ENCODE data around the gene PTPRD. TPM values are rescaled to one million over a fixed set of nuclear protein-coding genes. Genes with fewer than 3 reads are reported as not detected.

PTPRD gene
- total and polyA plus RNA-seq, 2 of the 4 experiments (the other 2 are of a cell fraction), result 0.07 to 0.18 TPM

DNA sequence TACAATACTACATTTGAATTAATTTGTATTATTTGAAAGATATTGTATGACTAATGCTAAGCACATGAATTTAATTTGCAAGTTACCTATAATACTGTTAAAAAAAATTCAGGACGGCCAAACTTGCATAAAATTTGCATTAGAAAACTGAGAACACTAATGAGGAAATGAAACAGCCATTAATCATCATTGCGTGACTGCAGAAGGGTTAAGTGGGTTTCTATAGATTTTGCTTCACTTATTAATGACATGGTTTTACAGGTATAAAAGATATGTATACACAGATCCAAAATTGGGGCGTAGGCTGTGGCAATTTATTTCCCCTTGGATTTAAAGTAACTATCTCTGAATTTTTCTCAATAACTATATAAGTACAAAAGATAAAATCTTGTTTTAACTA is 882.6 kb downstream of the PTPRD start:
- H3K18ac ChIP-seq (ENCODE audit: low read depth, low read length), result no peak overlapping the region
- no peak for DNase-seq
- no peaks in the 10 kb centered on the region for H3K36me3 ChIP-seq (ENCODE audit: control insufficient read depth, insufficient read depth, low read length)
- no peak for TF ChIP-seq MAZ (IDR thresholded peaks at IDR 0.05; ENCODE audit: borderline replicate concordance, low read depth, low read length)
- TF ChIP-seq RCOR1 (IDR thresholded peaks at IDR 0.05; ENCODE audit: insufficient replicate concordance, low read length), result no peak
- no peak for TF ChIP-seq CHD1 (IDR thresholded peaks at IDR 0.05; ENCODE audit: low read depth, low read length)
- no peak for TF ChIP-seq POLR2A (IDR thresholded peaks at IDR 0.05; ENCODE audit: low read depth, low read length)
- TF ChIP-seq, protein P1, sequence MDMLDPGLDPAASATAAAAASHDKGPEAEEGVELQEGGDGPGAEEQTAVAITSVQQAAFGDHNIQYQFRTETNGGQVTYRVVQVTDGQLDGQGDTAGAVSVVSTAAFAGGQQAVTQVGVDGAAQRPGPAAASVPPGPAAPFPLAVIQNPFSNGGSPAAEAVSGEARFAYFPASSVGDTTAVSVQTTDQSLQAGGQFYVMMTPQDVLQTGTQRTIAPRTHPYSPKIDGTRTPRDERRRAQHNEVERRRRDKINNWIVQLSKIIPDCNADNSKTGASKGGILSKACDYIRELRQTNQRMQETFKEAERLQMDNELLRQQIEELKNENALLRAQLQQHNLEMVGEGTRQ (IDR thresholded peaks at IDR 0.05; ENCODE audit: low read depth, low read length), result no peak
- no peak for TF ChIP-seq CEBPB (IDR thresholded peaks at IDR 0.05; ENCODE audit: low read depth, low read length)
- TF ChIP-seq, protein P2, sequence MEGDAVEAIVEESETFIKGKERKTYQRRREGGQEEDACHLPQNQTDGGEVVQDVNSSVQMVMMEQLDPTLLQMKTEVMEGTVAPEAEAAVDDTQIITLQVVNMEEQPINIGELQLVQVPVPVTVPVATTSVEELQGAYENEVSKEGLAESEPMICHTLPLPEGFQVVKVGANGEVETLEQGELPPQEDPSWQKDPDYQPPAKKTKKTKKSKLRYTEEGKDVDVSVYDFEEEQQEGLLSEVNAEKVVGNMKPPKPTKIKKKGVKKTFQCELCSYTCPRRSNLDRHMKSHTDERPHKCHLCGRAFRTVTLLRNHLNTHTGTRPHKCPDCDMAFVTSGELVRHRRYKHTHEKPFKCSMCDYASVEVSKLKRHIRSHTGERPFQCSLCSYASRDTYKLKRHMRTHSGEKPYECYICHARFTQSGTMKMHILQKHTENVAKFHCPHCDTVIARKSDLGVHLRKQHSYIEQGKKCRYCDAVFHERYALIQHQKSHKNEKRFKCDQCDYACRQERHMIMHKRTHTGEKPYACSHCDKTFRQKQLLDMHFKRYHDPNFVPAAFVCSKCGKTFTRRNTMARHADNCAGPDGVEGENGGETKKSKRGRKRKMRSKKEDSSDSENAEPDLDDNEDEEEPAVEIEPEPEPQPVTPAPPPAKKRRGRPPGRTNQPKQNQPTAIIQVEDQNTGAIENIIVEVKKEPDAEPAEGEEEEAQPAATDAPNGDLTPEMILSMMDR (conservative IDR thresholded peaks at IDR 0.05; ENCODE audit: low read depth, low read length), result no peak
- TF ChIP-seq RFX5 (IDR thresholded peaks at IDR 0.05; ENCODE audit: low read depth, low read length), result no peak
- TF ChIP-seq BHLHE40 (IDR thresholded peaks at IDR 0.05; ENCODE audit: low read depth, low read length), result no peak
- no peak for TF ChIP-seq NFE2L2 (IDR thresholded peaks at IDR 0.05; ENCODE audit: low read depth, low read length)
- TF ChIP-seq MAFK (IDR thresholded peaks at IDR 0.05; ENCODE audit: low read depth, low read length), result no peak
- TF ChIP-seq MXI1 (IDR thresholded peaks at IDR 0.05; ENCODE audit: borderline replicate concordance, low read depth, low read length), result no peak
- no peak for TF ChIP-seq FOS (IDR thresholded peaks at IDR 0.05; ENCODE audit: low read depth, low read length)
- TF ChIP-seq, protein P3, sequence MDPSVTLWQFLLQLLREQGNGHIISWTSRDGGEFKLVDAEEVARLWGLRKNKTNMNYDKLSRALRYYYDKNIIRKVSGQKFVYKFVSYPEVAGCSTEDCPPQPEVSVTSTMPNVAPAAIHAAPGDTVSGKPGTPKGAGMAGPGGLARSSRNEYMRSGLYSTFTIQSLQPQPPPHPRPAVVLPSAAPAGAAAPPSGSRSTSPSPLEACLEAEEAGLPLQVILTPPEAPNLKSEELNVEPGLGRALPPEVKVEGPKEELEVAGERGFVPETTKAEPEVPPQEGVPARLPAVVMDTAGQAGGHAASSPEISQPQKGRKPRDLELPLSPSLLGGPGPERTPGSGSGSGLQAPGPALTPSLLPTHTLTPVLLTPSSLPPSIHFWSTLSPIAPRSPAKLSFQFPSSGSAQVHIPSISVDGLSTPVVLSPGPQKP (IDR thresholded peaks at IDR 0.05; ENCODE audit: borderline replicate concordance, low read depth, low read length), result no peak
- no peak overlapping the region for H2BK20ac ChIP-seq (ENCODE audit: low read depth, low read length)
- H2BK120ac ChIP-seq (ENCODE audit: low read depth, low read length), result no peak overlapping the region
- in situ Hi-C loops (cut with MboI; ENCODE audit: low sequenced_read_pairs), result no loop called here
- H2BK5ac ChIP-seq (ENCODE audit: low read depth, low read length, poor library complexity, severe bottlenecking), result no peak overlapping the region
- H4K5ac ChIP-seq (ENCODE audit: low read depth, low read length), result no peak overlapping the region
- POLR2A ChIA-PET (ENCODE audit: unreplicated experiment), result no interaction called here
- no peak overlapping the region for H3K9ac ChIP-seq (ENCODE audit: low read depth, low read length)
- no peak overlapping the region for H3K27ac ChIP-seq (ENCODE audit: insufficient read depth, low read length)
- no peak overlapping the region for H3K14ac ChIP-seq (replicated peaks; ENCODE audit: low read depth, low read length)
- H3K4me1 ChIP-seq (ENCODE audit: control insufficient read depth, insufficient read depth, low read length), result no peaks in the 10 kb centered on the region
- ATAC-seq (ENCODE audit: low read depth), result no peak
- no peak overlapping the region for H2AK5ac ChIP-seq (ENCODE audit: low read depth, low read length)
- WGBS, 2 experiments (ENCODE audit: extremely low coverage in 2 of 2, insufficient read length in 1 of 2), result no CpG with 5 or more reads among the region's 3 CpGs
- H4K8ac ChIP-seq (ENCODE audit: low read depth in 2 of 2, low read length in 2 of 2), result no peak overlapping the region
- no peaks in the 10 kb centered on the region for H4K20me1 ChIP-seq (ENCODE audit: insufficient read depth, low read length)
- no peaks in the 10 kb centered on the region for H3K9me1 ChIP-seq (ENCODE audit: insufficient read depth, low read length)
- H3K23ac ChIP-seq (ENCODE audit: low read depth, low read length), result no peak overlapping the region
- no peak overlapping the region for H2AFZ ChIP-seq (replicated peaks; ENCODE audit: low read length, poor library complexity)
- CTCF ChIA-PET, result no interaction called here
- no peaks in the 10 kb centered on the region for H3K9me3 ChIP-seq (ENCODE audit: control insufficient read depth, insufficient read depth, low read length)
- intact Hi-C loops (cut with micrococcal nuclease), result no loop called here
- no peaks in the 10 kb centered on the region for H3K79me1 ChIP-seq (ENCODE audit: low read depth in 1 of 2, low read length in 2 of 2)
- no peak overlapping the region for H3K56ac ChIP-seq (ENCODE audit: extremely low read depth, insufficient read depth, low read length)
- no peaks in the 10 kb centered on the region for H3K27me3 ChIP-seq (ENCODE audit: control insufficient read depth, insufficient read depth, low read length)
- H2AK9ac ChIP-seq (replicated peaks; ENCODE audit: low read depth, low read length, poor library complexity), result no peak overlapping the region
- no peak overlapping the region for H2BK15ac ChIP-seq (ENCODE audit: low read depth, low read length)
- H3K4me3 ChIP-seq (ENCODE audit: insufficient read depth, low read depth, low read length), result no peak overlapping the region
- dilution Hi-C loops (cut with HindIII; ENCODE audit: low sequenced_read_pairs, unreplicated experiment), result no loop called here
- no TSS peak for BruUV-seq (replicated peaks)
- H3K4me2 ChIP-seq (ENCODE audit: low read depth, low read length), result no peak overlapping the region
- H3K4ac ChIP-seq (ENCODE audit: low read depth, low read length), result no peak overlapping the region
- H4K91ac ChIP-seq (ENCODE audit: insufficient read depth, low read depth, low read length), result no peak overlapping the region
